ENCODE data around the gene CENPT.

The CENPT gene

DNA sequence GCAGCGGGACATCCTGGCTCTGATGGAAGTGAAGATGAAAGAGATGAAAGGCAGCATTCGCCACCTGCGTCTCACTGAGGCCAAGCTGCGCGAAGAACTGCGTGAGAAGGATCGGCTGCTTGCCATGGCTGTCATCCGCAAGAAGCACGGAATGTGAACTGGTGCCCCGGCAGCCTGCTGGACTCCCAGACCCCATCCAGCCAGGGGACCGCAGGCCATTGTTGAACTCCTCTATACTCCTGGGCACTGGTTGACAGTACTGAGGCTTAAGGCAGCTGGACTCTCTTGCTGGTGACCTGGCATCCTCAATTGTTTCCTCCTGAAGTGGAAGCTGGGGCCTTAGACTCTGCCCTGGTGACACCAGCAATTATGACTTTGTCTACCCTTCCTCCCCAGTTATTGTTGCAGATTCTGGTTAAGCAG lies 4.1 kb downstream of the CENPT start:
- H3K27ac ChIP-seq (replicated peaks) = peak overlapping the region; percentile 78; the same call in 1 of the 2 replicates
- peak overlapping the region; percentile 79 for H3K4me3 ChIP-seq (replicated peaks; ENCODE audit: insufficient read depth, low read length)
- H3K27me3 ChIP-seq (ENCODE audit: insufficient read depth, poor library complexity, severe bottlenecking) = no peaks in the 10 kb centered on the region
- DNase-seq (ENCODE audit: low read depth in 1 of 2, low spot score in 1 of 2) = no peak
- no peak for TF ChIP-seq GABPA (IDR thresholded peaks at IDR 0.05; ENCODE audit: low read depth)
- TF ChIP-seq SPI1 (IDR thresholded peaks at IDR 0.05; ENCODE audit: borderline replicate concordance, low read depth) = no peak
- TF ChIP-seq, protein P1, sequence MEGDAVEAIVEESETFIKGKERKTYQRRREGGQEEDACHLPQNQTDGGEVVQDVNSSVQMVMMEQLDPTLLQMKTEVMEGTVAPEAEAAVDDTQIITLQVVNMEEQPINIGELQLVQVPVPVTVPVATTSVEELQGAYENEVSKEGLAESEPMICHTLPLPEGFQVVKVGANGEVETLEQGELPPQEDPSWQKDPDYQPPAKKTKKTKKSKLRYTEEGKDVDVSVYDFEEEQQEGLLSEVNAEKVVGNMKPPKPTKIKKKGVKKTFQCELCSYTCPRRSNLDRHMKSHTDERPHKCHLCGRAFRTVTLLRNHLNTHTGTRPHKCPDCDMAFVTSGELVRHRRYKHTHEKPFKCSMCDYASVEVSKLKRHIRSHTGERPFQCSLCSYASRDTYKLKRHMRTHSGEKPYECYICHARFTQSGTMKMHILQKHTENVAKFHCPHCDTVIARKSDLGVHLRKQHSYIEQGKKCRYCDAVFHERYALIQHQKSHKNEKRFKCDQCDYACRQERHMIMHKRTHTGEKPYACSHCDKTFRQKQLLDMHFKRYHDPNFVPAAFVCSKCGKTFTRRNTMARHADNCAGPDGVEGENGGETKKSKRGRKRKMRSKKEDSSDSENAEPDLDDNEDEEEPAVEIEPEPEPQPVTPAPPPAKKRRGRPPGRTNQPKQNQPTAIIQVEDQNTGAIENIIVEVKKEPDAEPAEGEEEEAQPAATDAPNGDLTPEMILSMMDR (IDR thresholded peaks at IDR 0.05; ENCODE audit: insufficient read depth, low read length) = no peak
- TF ChIP-seq POLR2AphosphoS5 (IDR thresholded peaks at IDR 0.05; ENCODE audit: low read depth) = no peak
- TF ChIP-seq, protein P2, sequence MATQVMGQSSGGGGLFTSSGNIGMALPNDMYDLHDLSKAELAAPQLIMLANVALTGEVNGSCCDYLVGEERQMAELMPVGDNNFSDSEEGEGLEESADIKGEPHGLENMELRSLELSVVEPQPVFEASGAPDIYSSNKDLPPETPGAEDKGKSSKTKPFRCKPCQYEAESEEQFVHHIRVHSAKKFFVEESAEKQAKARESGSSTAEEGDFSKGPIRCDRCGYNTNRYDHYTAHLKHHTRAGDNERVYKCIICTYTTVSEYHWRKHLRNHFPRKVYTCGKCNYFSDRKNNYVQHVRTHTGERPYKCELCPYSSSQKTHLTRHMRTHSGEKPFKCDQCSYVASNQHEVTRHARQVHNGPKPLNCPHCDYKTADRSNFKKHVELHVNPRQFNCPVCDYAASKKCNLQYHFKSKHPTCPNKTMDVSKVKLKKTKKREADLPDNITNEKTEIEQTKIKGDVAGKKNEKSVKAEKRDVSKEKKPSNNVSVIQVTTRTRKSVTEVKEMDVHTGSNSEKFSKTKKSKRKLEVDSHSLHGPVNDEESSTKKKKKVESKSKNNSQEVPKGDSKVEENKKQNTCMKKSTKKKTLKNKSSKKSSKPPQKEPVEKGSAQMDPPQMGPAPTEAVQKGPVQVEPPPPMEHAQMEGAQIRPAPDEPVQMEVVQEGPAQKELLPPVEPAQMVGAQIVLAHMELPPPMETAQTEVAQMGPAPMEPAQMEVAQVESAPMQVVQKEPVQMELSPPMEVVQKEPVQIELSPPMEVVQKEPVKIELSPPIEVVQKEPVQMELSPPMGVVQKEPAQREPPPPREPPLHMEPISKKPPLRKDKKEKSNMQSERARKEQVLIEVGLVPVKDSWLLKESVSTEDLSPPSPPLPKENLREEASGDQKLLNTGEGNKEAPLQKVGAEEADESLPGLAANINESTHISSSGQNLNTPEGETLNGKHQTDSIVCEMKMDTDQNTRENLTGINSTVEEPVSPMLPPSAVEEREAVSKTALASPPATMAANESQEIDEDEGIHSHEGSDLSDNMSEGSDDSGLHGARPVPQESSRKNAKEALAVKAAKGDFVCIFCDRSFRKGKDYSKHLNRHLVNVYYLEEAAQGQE (IDR thresholded peaks at IDR 0.05; ENCODE audit: insufficient replicate concordance, low read depth) = no peak

DNA sequence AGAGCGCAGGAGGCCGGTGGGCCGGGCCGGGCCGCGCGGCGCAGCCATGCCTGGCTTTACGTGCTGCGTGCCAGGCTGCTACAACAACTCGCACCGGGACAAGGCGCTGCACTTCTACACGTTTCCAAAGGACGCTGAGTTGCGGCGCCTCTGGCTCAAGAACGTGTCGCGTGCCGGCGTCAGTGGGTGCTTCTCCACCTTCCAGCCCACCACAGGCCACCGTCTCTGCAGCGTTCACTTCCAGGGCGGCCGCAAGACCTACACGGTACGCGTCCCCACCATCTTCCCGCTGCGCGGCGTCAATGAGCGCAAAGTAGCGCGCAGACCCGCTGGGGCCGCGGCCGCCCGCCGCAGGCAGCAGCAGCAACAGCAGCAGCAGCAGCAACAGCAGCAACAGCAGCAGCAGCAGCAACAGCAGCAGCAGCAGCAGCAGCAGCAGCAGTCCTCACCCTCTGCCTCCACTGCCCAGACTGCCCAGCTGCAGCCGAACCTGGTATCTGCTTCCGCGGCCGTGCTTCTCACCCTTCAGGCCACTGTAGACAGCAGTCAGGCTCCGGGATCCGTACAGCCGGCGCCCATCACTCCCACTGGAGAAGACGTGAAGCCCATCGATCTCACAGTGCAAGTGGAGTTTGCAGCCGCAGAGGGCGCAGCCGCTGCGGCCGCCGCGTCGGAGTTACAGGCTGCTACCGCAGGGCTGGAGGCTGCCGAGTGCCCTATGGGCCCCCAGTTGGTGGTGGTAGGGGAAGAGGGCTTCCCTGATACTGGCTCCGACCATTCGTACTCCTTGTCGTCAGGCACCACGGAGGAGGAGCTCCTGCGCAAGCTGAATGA lies 4.8 kb downstream of the CENPT start:
- Histone ChIP-seq H3K27me3 (ENCODE audit: insufficient read depth, poor library complexity, severe bottlenecking) (no peaks in the 10 kb centered on the region), H3K4me3 (replicated peaks; ENCODE audit: insufficient read depth, low read length) (peak overlapping the region; percentile 79), H3K27ac (replicated peaks) (peak overlapping the region; percentile 78)
- peak; percentile 58 to 69 for DNase-seq (ENCODE audit: low read depth in 1 of 2, low spot score in 1 of 2)
- TF ChIP-seq, protein P1 (IDR thresholded peaks at IDR 0.05; ENCODE audit: insufficient read depth, low read length) = peak; percentile 21
- TF ChIP-seq POLR2AphosphoS5 (IDR thresholded peaks at IDR 0.05; ENCODE audit: low read depth) = peak; percentile 14; the same call in 1 of the 2 replicates
- no peak for TF ChIP-seq SPI1 (IDR thresholded peaks at IDR 0.05; ENCODE audit: borderline replicate concordance, low read depth)

DNA sequence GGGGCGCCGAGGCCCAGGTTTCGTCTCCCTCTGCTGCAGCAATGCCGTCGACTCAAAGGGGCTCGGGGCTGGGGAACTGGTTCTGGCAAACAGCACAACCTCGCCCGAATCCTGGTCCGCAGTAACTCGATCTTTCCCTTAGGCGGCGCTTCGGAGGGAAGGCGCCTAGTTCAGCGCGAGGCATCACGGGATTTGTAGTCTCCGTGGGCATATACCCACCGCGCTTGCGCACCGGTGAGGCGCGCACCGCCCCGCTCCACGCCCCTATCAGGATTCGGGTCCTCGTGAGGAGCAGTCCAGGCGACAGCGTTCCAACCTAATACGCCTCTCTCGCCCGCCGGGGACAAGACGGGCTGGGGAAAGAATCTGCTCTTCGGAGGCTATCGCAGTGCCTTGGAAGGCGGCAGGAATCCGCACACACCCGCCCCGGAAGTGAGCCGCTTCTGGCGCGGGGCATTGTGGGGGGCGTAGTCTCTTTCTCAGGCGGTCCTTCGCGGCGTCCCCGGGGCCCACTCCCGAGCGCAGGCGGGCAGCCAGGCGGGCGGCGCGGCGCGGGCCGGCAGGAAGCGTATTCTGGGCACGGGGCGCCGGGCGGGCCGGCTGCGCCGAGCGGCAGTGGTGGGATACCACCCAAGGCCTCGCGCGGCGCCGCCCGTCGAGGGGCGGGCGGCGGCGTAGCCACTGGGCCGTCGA lies 5.5 kb downstream of the CENPT start, which contains the start of gene THAP11:
THAP11 (plus strand) TSS at position 505 of the 693 bp plus-strand sequence. CDS start 235 bp downstream, outside the sequence.
- H3K27ac ChIP-seq (replicated peaks) = peak within 1 kb of the TSS; percentile 94
- TF ChIP-seq SPI1 (IDR thresholded peaks at IDR 0.05; ENCODE audit: borderline replicate concordance, low read depth) = peak; percentile 60; the same call in 1 of the 2 replicates
- TF ChIP-seq POLR2AphosphoS5 (IDR thresholded peaks at IDR 0.05; ENCODE audit: low read depth) = peak; percentile 14; the same call in 1 of the 2 replicates
- TF ChIP-seq, protein P1 (IDR thresholded peaks at IDR 0.05; ENCODE audit: insufficient read depth, low read length) = peak; percentile 78
- peak; percentile 79 for TF ChIP-seq GABPA (IDR thresholded peaks at IDR 0.05; ENCODE audit: low read depth)
- TF ChIP-seq, protein P2 (IDR thresholded peaks at IDR 0.05; ENCODE audit: insufficient replicate concordance, low read depth) = no peak
- H3K4me3 ChIP-seq (replicated peaks; ENCODE audit: insufficient read depth, low read length) = peak within 1 kb of the TSS; percentile 79
- DNase-seq (ENCODE audit: low read depth in 1 of 2, low spot score in 1 of 2) = peak; percentile 88 to 96
- no peaks in the 10 kb centered on the region for H3K27me3 ChIP-seq (ENCODE audit: insufficient read depth, poor library complexity, severe bottlenecking)

Measured in HL-60 (cell line).